SK-N-MC (cell line): ENCODE data around the gene SCGB3A1.

ENCODE experiments used
- EZH2 ChIP-seq: fragments of 200-600 bp; sonication (generic); IDR thresholded peaks from one replicate; pipeline ENCODE4 v1.6.1; 2017; ENCODE audit warnings: antibody characterized with exemption
- FOXP2 ChIP-seq: optimal IDR thresholded peaks from 2 replicates; pipeline ENCODE3; 2011; ENCODE audit warnings: mild to moderate bottlenecking, moderate library complexity; ENCODE audit not compliant: insufficient read depth; ENCODE audit errors: extremely low read length, control extremely low read depth
- POLR2AphosphoS5 ChIP-seq: IDR thresholded peaks from 2 replicates; pipeline ENCODE4 v1.6.1; 2012; ENCODE audit warnings: mild to moderate bottlenecking, low read depth, low read length, borderline replicate concordance

- TF ChIP-seq POLR2AphosphoS5 (no peak), EZH2 (no peak), FOXP2 (no peak)
These were observed 28.7 kb upstream of the SCGB3A1 start for GRCh38 chr5:180620014-180620413.
